Kidney epithelial cell (primary cell): ENCODE data around the gene DUSP8. TPM values are rescaled to one million over a fixed set of nuclear protein-coding genes. Genes with fewer than 3 reads are reported as not detected.

Source experiments
- DNase-seq: peaks from one replicate; pipeline ENCODE4 v3.0.0-alpha.2; 2010; ENCODE audit warnings: low read depth
- H3K27me3 ChIP-seq: 2 replicates; pipeline ENCODE4 v1.6.0; 2011; ENCODE audit warnings: low read length; ENCODE audit not compliant: control insufficient read depth, insufficient read depth
- H3K36me3 ChIP-seq: 2 replicates; pipeline ENCODE4 v1.5.1; 2011; ENCODE audit warnings: low read length; ENCODE audit not compliant: control insufficient read depth, insufficient read depth
- H3K4me3 ChIP-seq: 2 replicates; pipeline ENCODE4 v1.5.1; 2011; ENCODE audit warnings: low read depth, mild to moderate bottlenecking, control low read depth, low read length
- CTCF ChIP-seq: IDR thresholded peaks from 2 replicates; pipeline ENCODE4 v1.5.1; 2011; ENCODE audit warnings: mild to moderate bottlenecking, moderate library complexity, low read length, control low read depth, inconsistent platforms; ENCODE audit not compliant: insufficient read depth, poor library complexity, severe bottlenecking
- total RNA-seq: library from RNA; depleted of rRNA; stranded (reverse); fragments of >200 nt; gene quantifications from 2 replicates; pipeline ENCODE4 v1.2.3, GENCODE V29; 2015

Gene DUSP8
- total RNA-seq, 1 donor from 2014 or later: 7.6 TPM

- no peak for TF ChIP-seq CTCF
- no peaks in the 10 kb centered on the region for H3K36me3 ChIP-seq
These were observed 67.3 kb downstream of the DUSP8 start for GRCh38 chr11:1504581-1505290.

GRCh38 chr11:1504138-1504537, 67.9 kb downstream of the DUSP8 start:
- H3K4me3 ChIP-seq: no peak overlapping the region
- H3K36me3 ChIP-seq: peaks cover under 1% of the 10 kb centered on the region
- DNase-seq: no peak
- TF ChIP-seq CTCF: no peak
- H3K27me3 ChIP-seq: no peaks in the 10 kb centered on the region

More at GRCh38 chr11:1504581-1505290, 67.3 kb downstream of the DUSP8 start:
- DNase-seq: no peak
- Histone ChIP-seq H3K27me3 (no peaks in the 10 kb centered on the region), H3K4me3 (no peak overlapping the region)

Other genes starting within 250 kb of the DUSP8 start
- gene BRSK2, start 182.3 kb downstream of the DUSP8 start, total RNA-seq: 0.75 and 2.4 TPM in 2 replicates
- gene MOB2, start 85.5 kb downstream of the DUSP8 start, total RNA-seq: 18.1 and 32.0 TPM in 2 replicates
- gene KRTAP5-1, start 13.0 kb upstream of the DUSP8 start, total RNA-seq: not detected in 2 replicates
- not detected in 2 replicates for gene KRTAP5-2, start 26.0 kb upstream of the DUSP8 start, total RNA-seq
- gene KRTAP5-3, start 36.2 kb upstream of the DUSP8 start, total RNA-seq: not detected in 2 replicates
- not detected in 2 replicates for gene KRTAP5-4, start 49.9 kb upstream of the DUSP8 start, total RNA-seq
- gene KRTAP5-5, start 57.5 kb upstream of the DUSP8 start, total RNA-seq: not detected in 2 replicates
- not detected in 2 replicates for gene KRTAP5-6, start 124.9 kb upstream of the DUSP8 start, total RNA-seq
- 0.14 and 1.1 TPM in 2 replicates for gene IFITM10, start 178.3 kb upstream of the DUSP8 start, total RNA-seq
- 425 and 603 TPM in 2 replicates for gene CTSD, start 191.7 kb upstream of the DUSP8 start, total RNA-seq